HepG2 (cell line): ENCODE measurements around the gene NPSR1.

Source experiments
- BCL3 ChIP-seq: sonication (generic); formaldehyde crosslinking; IDR thresholded peaks from 2 replicates; pipeline ENCODE4 v1.5.1; 2020; ENCODE audit warnings: mild to moderate bottlenecking, missing genetic modification reagents, moderate library complexity
- EZH2 ChIP-seq: conservative IDR thresholded peaks from 2 replicates; pipeline ENCODE4 v1.6.1; 2012; ENCODE audit warnings: mild to moderate bottlenecking, low read depth, low read length, moderate library complexity
- JUND ChIP-seq: sonication (generic); formaldehyde crosslinking; IDR thresholded peaks from 2 replicates; pipeline ENCODE4 v1.8.0; 2022; ENCODE audit warnings: mild to moderate bottlenecking, missing genetic modification reagents
- PITX1 ChIP-seq: sonication (generic); formaldehyde crosslinking; IDR thresholded peaks from 2 replicates; pipeline ENCODE4 v1.5.1; 2020; ENCODE audit warnings: mild to moderate bottlenecking, missing genetic modification reagents
- SMAD1 ChIP-seq: sonication (generic); formaldehyde crosslinking; IDR thresholded peaks from 2 replicates; pipeline ENCODE4 v1.4.0; 2020; ENCODE audit warnings: missing genetic modification reagents, low read depth, mild to moderate bottlenecking, borderline replicate concordance
- TERF1 ChIP-seq: sonication (generic); formaldehyde crosslinking; IDR thresholded peaks from 2 replicates; pipeline ENCODE4 v1.8.0; 2022; ENCODE audit warnings: mild to moderate bottlenecking, missing genetic modification reagents, moderate library complexity
- ZBTB38 ChIP-seq: sonication (generic); formaldehyde crosslinking; IDR thresholded peaks from 2 replicates; pipeline ENCODE4 v1.5.1; 2020; ENCODE audit warnings: mild to moderate bottlenecking, missing genetic modification reagents
- ZNF138 ChIP-seq: sonication (generic); formaldehyde crosslinking; IDR thresholded peaks from 2 replicates; pipeline ENCODE4 v1.5.0; 2020; ENCODE audit warnings: mild to moderate bottlenecking, low read depth, missing genetic modification reagents
- ZNF274 ChIP-seq: sonication (generic); formaldehyde crosslinking; IDR thresholded peaks from 2 replicates; pipeline ENCODE4 v1.5.1; 2020; ENCODE audit warnings: mild to moderate bottlenecking, missing genetic modification reagents
- ZNF652 ChIP-seq: IDR thresholded peaks from 2 replicates; pipeline ENCODE4 v1.6.1; 2016; ENCODE audit warnings: low read depth, borderline replicate concordance

GRCh38 chr7:34807548-34808340, 149.7 kb downstream of the NPSR1 start:
- TF ChIP-seq TERF1 (CRISPR knock-in tag) (no peak), JUND (no peak), EZH2 (no peak), ZNF652 (no peak), BCL3 (CRISPR knock-in tag) (no peak), SMAD1 (no peak), ZBTB38 (CRISPR knock-in tag) (no peak), PITX1 (CRISPR knock-in tag) (no peak), ZNF274 (CRISPR knock-in tag) (no peak), ZNF138 (CRISPR knock-in tag) (no peak)
